ENCODE results near the gene SIT1.

Gene SIT1

DNA sequence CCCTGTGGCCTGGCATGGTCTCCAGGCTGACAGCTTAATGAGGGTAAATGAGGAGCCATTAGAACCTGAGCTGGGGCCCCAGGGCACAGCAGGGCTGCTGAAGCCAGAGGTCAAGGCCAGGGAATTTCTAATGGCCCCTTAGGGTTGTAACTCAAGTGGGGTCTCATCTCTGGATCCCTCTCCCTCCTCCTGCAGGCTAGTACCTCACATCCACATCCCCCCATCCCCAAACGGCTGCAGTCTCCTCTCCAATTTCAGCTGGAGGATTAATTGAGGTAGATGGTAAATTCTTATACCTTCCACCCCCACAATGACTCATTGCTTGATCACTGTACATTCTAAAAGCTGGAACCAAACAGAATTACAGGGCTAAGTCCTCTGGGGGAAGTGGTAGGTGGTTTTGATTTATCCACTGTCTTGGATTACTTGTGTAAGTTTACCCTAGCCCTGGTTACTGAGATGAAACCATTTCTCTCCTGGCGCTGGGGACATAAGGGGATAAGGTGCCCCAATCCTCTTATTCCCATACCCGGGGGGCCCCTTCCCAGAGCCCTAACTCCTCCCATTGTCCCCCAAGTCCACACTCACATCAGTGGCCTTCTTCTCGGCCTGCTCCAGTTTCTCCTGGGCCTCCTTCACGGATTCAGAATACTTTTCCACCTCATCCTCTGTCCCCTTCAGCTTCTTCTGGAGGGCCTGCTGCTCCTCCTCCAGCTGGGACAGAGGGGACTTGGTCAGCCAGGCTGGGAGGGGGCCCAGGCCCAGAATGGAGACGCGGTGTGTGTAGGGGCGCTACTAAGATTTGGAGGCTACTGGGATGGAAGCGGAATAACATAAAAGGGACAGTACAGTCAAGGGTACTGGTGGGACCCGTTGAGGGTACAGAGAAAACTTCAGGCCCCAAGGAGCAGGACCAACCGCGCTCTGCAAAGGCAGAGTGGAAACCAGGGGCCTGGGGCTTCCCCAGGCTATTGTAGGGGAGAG is 38.1 kb upstream of the SIT1 start:
- no peak for DNase-seq (ENCODE audit: low read depth in 1 of 2, low spot score in 1 of 2)
- in situ Hi-C loops (cut with HindIII; ENCODE audit: low pct_unique_long_range_greater_than_20kb, low sequenced_read_pairs): no loop called here
- no peak for TF ChIP-seq JUND (IDR thresholded peaks at IDR 0.05; ENCODE audit: low read depth)

DNA sequence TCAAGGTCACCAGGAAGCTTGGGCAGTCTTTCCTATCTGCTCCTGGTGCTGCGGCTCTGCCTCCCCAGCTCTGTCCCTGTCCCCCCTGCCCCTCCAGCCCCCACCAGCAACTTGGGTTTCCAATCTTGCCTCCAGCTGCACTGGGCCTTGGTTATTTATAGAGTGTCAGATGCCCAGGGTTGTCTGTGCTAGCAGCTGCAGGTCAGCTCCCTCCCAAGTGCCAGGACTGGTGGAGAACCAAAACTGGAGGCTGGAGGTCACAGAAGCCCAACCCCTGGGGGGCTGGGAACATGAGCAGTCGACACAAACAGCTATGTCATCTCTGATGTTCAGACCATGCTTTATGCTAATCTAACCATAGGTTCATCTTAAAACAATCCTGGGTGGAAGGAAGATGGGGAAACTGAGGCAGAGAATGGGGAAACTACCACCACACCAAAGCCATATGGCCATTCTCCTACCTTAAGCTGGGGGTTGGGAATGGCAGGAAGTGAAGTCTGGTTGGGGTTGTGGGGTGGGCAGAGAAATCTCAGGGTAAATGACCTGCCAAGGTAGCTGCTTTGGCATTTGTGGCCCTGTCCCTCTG is 37.3 kb upstream of the SIT1 start:
- in situ Hi-C loops (cut with HindIII; ENCODE audit: low pct_unique_long_range_greater_than_20kb, low sequenced_read_pairs): no loop called here
- TF ChIP-seq JUND (IDR thresholded peaks at IDR 0.05; ENCODE audit: low read depth): no peak
- DNase-seq (ENCODE audit: low read depth in 1 of 2, low spot score in 1 of 2): no peak

DNA sequence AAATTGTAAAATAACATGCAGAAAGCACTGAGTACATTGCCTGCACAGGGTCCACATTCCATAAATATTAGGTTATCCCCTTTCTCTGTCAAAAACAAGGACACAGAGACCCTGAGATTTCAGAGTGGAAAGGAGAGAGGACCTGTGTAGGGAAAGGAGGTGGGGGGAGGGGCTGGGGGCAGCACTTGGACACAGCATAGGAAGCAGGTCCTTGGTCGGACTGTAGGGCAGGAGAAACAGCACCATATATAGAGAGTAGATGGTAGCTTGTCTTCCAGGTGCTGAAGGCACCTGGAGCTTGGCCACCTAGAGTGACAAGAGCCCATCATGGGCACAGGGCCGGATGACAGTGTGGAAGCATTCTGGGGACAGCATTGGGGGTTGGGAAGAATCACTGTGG is 36.6 kb upstream of the SIT1 start:
- no peak for TF ChIP-seq JUND (IDR thresholded peaks at IDR 0.05; ENCODE audit: low read depth)
- in situ Hi-C loops (cut with HindIII; ENCODE audit: low pct_unique_long_range_greater_than_20kb, low sequenced_read_pairs): no loop called here
- DNase-seq (ENCODE audit: low read depth in 1 of 2, low spot score in 1 of 2): no peak

DNA sequence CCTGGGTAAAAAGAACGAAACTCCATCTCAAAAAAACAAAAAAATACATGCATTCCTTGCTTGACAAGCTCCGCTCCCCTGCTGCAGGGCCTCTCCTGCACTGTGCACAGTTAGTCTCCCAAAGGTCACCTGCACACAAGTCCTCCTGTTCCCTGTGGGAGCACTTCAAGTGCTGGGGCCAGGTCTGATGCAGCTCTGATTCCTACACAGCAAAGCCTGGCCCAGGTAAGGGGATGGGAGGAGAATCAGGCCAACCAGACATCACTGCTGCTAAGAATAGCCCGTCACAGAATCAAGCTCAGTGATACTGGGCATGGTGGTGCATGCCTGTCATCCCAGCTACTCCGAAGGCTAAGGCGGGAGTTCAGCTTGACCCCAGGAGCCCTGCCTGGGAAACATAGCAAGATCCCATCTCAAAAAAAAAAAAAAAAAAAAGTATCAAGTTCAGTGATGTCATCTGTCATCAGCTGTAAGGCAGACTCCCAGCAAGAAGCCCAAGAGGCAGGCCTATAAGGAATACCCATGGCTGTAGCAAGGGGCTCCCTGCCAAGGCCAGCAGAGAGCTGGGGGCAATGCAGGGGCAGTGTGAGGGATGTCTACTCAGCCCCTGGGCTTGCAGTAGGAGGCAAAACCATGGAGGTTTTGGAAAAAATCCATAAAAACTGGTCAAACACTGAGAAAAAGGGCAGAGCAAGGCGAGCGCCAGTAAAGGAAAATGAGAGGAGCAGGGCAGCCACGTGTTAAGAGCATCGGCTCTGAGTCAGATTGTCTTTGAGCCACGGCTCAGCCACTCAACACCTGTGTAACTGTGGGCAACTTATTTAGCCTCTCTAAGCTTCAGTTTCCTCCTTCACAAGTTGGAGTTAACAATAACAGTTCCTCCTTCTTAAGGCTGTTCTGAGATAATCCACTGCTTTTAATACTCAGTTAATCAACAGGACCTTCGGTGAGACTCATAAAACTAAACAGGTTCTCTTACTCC is 35.8 kb upstream of the SIT1 start:
- no peak for TF ChIP-seq JUND (IDR thresholded peaks at IDR 0.05; ENCODE audit: low read depth)
- in situ Hi-C loops (cut with HindIII; ENCODE audit: low pct_unique_long_range_greater_than_20kb, low sequenced_read_pairs): no loop called here
- no peak for DNase-seq (ENCODE audit: low read depth in 1 of 2, low spot score in 1 of 2)

DNA sequence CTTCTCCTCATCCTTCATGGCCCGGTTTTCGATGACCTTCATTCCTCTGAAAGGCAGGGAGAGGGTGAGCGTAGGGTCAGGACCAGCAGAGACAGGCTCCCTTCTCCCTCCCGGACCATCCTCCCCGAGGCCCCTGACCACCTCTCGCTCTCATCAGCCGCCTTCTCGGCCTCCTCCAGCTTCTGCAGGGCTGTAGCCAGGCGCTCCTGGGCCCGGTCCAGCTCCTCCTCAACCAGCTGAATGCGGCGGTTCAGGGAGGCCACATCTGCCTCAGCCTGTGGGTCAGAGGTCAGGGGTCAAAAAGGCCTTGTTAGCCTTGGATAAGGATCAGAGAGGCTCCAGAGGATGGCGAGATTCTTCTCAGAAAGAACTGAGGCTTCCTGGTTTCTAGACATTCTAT is 34.8 kb upstream of the SIT1 start:
- DNase-seq (ENCODE audit: low read depth in 1 of 2, low spot score in 1 of 2): no peak
- no peak for TF ChIP-seq JUND (IDR thresholded peaks at IDR 0.05; ENCODE audit: low read depth)
- in situ Hi-C loops (cut with HindIII; ENCODE audit: low pct_unique_long_range_greater_than_20kb, low sequenced_read_pairs): no loop called here

- no peak for DNase-seq (ENCODE audit: low read depth in 1 of 2, low spot score in 1 of 2)
- TF ChIP-seq JUND (IDR thresholded peaks at IDR 0.05; ENCODE audit: low read depth): no peak
- in situ Hi-C loops (cut with HindIII; ENCODE audit: low pct_unique_long_range_greater_than_20kb, low sequenced_read_pairs): no loop called here
Observed at GRCh38 chr9:35684921-35685320, 34.2 kb upstream of the SIT1 start.

DNA sequence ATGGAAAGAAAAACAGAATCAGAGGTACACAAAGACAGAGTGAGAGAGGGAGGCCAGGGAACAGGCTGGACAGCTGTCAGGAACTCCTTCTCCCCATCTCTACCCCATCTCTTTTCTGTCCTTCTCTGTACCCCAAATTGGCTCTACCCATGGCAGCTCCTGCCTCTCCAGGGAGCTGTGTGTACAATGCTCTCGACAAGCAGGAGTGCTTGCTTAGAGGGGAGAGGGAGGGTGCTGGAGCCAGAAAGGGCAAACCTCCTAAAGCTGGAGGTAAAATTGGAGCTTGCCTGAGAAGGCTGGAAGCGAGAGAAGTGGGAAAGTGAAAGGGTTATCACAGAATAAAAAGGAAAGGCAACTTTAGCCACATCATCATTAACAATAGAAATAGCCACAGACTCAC is 32.6 kb upstream of the SIT1 start:
- in situ Hi-C loops (cut with HindIII; ENCODE audit: low pct_unique_long_range_greater_than_20kb, low sequenced_read_pairs): no loop called here
- no peak for DNase-seq (ENCODE audit: low read depth in 1 of 2, low spot score in 1 of 2)
- no peak for TF ChIP-seq JUND (IDR thresholded peaks at IDR 0.05; ENCODE audit: low read depth)

- no peak for TF ChIP-seq JUND (IDR thresholded peaks at IDR 0.05; ENCODE audit: low read depth)
- no peak for DNase-seq (ENCODE audit: low read depth in 1 of 2, low spot score in 1 of 2)
- in situ Hi-C loops (cut with HindIII; ENCODE audit: low pct_unique_long_range_greater_than_20kb, low sequenced_read_pairs): no loop called here
Observed at GRCh38 chr9:35682520-35683315, 32.0 kb upstream of the SIT1 start.

- in situ Hi-C loops (cut with HindIII; ENCODE audit: low pct_unique_long_range_greater_than_20kb, low sequenced_read_pairs): no loop called here
- no peak for TF ChIP-seq JUND (IDR thresholded peaks at IDR 0.05; ENCODE audit: low read depth)
- no peak for DNase-seq (ENCODE audit: low read depth in 1 of 2, low spot score in 1 of 2)
Observed at GRCh38 chr9:35682051-35682450, 31.3 kb upstream of the SIT1 start.

DNA sequence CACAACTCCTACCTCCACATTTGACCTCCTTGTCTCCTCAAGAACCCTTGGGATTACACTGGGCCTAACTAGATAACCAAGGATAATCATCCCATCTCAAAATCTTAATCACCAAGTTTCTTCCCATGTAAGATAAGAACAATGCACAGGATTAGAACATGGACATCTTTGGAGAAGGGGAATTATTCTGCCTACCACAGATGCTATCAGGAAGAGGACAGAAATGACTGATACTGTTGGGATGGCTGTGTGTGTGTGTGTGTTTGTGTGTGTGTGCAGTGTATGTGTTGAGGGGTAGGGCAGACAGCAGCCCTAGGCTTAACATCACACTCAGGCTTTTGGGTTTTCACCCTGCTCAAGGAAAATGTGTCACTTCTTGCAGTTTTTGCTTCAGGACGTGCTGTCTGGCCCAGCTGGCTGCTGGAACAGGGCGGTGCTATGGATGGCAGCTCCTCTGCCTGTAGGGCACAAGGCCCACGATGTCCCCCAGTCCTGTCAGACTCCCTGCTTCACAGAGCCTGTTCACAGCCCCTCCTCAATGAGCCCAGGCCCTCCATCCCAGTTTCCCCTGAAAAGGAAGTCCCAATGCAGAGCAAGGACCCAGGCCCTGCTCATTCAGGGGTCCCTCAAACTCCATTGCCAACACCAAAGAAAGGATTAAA is 30.7 kb upstream of the SIT1 start:
- TF ChIP-seq JUND (IDR thresholded peaks at IDR 0.05; ENCODE audit: low read depth): no peak
- in situ Hi-C loops (cut with HindIII; ENCODE audit: low pct_unique_long_range_greater_than_20kb, low sequenced_read_pairs): no loop called here
- DNase-seq (ENCODE audit: low read depth in 1 of 2, low spot score in 1 of 2): no peak

- no peak for DNase-seq (ENCODE audit: low read depth in 1 of 2, low spot score in 1 of 2)
- in situ Hi-C loops (cut with HindIII; ENCODE audit: low pct_unique_long_range_greater_than_20kb, low sequenced_read_pairs): no loop called here
- TF ChIP-seq JUND (IDR thresholded peaks at IDR 0.05; ENCODE audit: low read depth): no peak
Observed at GRCh38 chr9:35680331-35681105, 29.8 kb upstream of the SIT1 start.

Data from T47D (cell line).